Measurements from ENCODE around the gene ABLIM1. TPM values are rescaled to one million over a fixed set of nuclear protein-coding genes. Genes with fewer than 3 reads are reported as not detected.
A peak's percentile ranks its signal among the peaks of the same experiment; 100 is the strongest.

Gene ABLIM1
- total and polyA plus RNA-seq, 10 of the 15 experiments (the other 5 are each of a cell fraction or from before 2014, with no cell fraction given) = 14.2 to 50.5 (median 28.1) TPM

GRCh38 chr10:114393886-114394285 is 264.2 kb downstream of the ABLIM1 start (continued):
- TF ChIP-seq, protein P1, sequence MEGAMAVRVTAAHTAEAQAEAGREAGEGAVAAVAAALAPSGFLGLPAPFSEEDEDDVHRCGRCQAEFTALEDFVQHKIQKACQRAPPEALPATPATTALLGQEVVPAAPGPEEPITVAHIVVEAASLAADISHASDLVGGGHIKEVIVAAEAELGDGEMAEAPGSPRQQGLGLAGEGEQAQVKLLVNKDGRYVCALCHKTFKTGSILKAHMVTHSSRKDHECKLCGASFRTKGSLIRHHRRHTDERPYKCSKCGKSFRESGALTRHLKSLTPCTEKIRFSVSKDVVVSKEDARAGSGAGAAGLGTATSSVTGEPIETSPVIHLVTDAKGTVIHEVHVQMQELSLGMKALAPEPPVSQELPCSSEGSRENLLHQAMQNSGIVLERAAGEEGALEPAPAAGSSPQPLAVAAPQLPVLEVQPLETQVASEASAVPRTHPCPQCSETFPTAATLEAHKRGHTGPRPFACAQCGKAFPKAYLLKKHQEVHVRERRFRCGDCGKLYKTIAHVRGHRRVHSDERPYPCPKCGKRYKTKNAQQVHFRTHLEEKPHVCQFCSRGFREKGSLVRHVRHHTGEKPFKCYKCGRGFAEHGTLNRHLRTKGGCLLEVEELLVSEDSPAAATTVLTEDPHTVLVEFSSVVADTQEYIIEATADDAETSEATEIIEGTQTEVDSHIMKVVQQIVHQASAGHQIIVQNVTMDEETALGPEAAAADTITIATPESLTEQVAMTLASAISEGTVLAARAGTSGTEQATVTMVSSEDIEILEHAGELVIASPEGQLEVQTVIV (IDR thresholded peaks at IDR 0.05; ENCODE audit: borderline replicate concordance, partially characterized antibody) = no peak

GRCh38 chr10:114393482-114393881 is 264.6 kb downstream of the ABLIM1 start:
- Histone ChIP-seq H2AFZ (ENCODE audit: control insufficient read depth, low read depth, low read length) (peak overlapping the region; percentile 25; the same call in 1 of the 2 replicates), H3K4me2 (ENCODE audit: control insufficient read depth, insufficient read depth) (no peak overlapping the region), H3K9ac (ENCODE audit: control insufficient read depth, insufficient read depth, low read length) (no peak overlapping the region), H4K20me1 (ENCODE audit: control insufficient read depth, insufficient read depth) (no peaks in the 10 kb centered on the region), H3K4me3 (no peak overlapping the region), H3K4me1 (ENCODE audit: control insufficient read depth, insufficient read depth, low read length) (peaks cover 30% of the 10 kb centered on the region), H3K79me2 (ENCODE audit: control insufficient read depth, insufficient read depth, low read length) (no peaks in the 10 kb centered on the region), H3K9me3 (replicated peaks; ENCODE audit: control insufficient read depth, insufficient read depth, low read length) (peaks cover 12% of the 10 kb centered on the region; the same call in 2 of the 3 replicates), H3K27me3 (replicated peaks in 1 of 2; ENCODE audit: control insufficient read depth in 2 of 2, insufficient read depth in 2 of 2, low read length in 1 of 2) (no peaks in the 10 kb centered on the region), H3K36me3 (ENCODE audit: control insufficient read depth in 2 of 2, insufficient read depth in 2 of 2, low read length in 1 of 2) (no peaks in the 10 kb centered on the region), H3K27ac (ENCODE audit: control insufficient read depth, insufficient read depth) (no peak overlapping the region)
- WGBS (ENCODE audit: insufficient coverage, insufficient replicate concordance, low lambda C conversion rate, missing lambda C conversion rate) = 49% methylated on average over 11 of the region's 11 CpGs
- FAIRE-seq = no peak
- ChIA-PET RAD21 (ENCODE audit: unreplicated experiment) (no interaction called here), CTCF (no interaction called here), SMC1A (ENCODE audit: uncharacterized antibody, unreplicated experiment) (no interaction called here), POLR2A (no interaction called here)
- intact Hi-C loops (cut with micrococcal nuclease; ENCODE audit: unreplicated experiment) (no loop called here), in situ Hi-C loops (cut with MboI) (no loop called here)
- BruUV-seq (replicated peaks) = no TSS peak
- no peak for ATAC-seq
- DNase-seq (ENCODE audit: low read depth, low spot score) = no peak
- TF ChIP-seq MEF2A (IDR thresholded peaks at IDR 0.05; ENCODE audit: insufficient read depth, low read depth, low read length) (no peak), POLR2AphosphoS2 (IDR thresholded peaks at IDR 0.05; ENCODE audit: low read depth, low read length) (no peak), TCF7 (IDR thresholded peaks at IDR 0.05; ENCODE audit: borderline replicate concordance) (no peak)
